Lower lobe of right lung (tissue), 2 donors: ENCODE measurements around the gene DAAM2. TPM values are rescaled to one million over a fixed set of nuclear protein-coding genes. Genes with fewer than 3 reads are reported as not detected.
A peak's percentile ranks its signal among the peaks of the same experiment; 100 is the strongest.

ENCODE experiments used
- ATAC-seq, 2 donors: fragments of 200-7000 bp; cut with Tn5 transposase; one replicate each; pipeline ENCODE4 v1.9.1; 2020 to 2022; ENCODE audit warnings: mild to moderate bottlenecking in 2 of 2, moderate library complexity in 2 of 2
- DNase-seq: peaks from one replicate; pipeline ENCODE4 v3.0.0-alpha.2; 2020
- H3K27ac ChIP-seq: fragments of 200-600 bp; one replicate; pipeline ENCODE4 v1.8.0; 2022
- H3K27me3 ChIP-seq: fragments of 200-600 bp; one replicate; pipeline ENCODE4 v1.8.0; 2022; ENCODE audit warnings: low read depth
- H3K36me3 ChIP-seq: fragments of 200-600 bp; one replicate; pipeline ENCODE4 v1.8.0; 2022; ENCODE audit warnings: mild to moderate bottlenecking
- H3K4me1 ChIP-seq: fragments of 200-600 bp; one replicate; pipeline ENCODE4 v1.8.0; 2022
- H3K4me3 ChIP-seq: fragments of 200-600 bp; one replicate; pipeline ENCODE4 v1.8.0; 2022; ENCODE audit warnings: mild to moderate bottlenecking
- H3K9me3 ChIP-seq: fragments of 200-600 bp; one replicate; pipeline ENCODE4 v1.8.0; 2022
- CTCF ChIP-seq: fragments of 200-600 bp; IDR thresholded peaks from one replicate; pipeline ENCODE4 v1.8.0; 2022; ENCODE audit warnings: antibody characterized with exemption, mild to moderate bottlenecking
- intact Hi-C: fragments of 100-400 bp; cut with DNase I; formaldehyde crosslinking; loops from one replicate; pipeline ENCODE4 v1.11.0; 2022
- total RNA-seq: library from RNA; stranded (reverse); fragmentation: NEBNext Ultra II Directional; extraction: Animal tissue kit (Norgen Biotek cat#: 25700); gene quantifications from one replicate; pipeline ENCODE4 v1.2.1, GENCODE V29; 2021
- donor health status: DM: no; HTN: yes; CAD: no; lungs with severe emphysema.

The DAAM2 gene
- total RNA-seq, 1 donor from 2014 or later, result 29.0 TPM

DNA sequence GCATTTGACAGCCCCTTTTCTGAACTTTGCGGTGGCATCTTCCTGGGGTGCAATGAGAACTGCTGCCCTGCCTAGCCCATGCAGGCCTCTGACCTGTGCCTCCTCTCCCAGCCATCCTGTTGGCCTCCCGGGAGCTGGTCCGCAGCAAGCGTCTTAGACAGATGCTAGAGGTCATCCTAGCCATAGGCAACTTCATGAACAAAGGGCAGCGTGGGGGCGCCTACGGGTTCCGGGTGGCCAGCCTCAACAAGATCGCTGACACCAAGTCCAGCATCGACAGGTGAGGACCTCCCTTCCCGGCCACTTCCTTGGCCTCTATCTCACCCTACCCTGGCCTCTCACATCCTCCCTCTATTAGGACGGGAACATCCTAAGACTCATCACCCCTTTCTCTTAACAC, 104.5 kb downstream of the DAAM2 start:
- intact Hi-C loops, result no loop called here
- no peaks in the 10 kb centered on the region for H3K4me1 ChIP-seq
- no peak for DNase-seq
- no peak for ATAC-seq
- no peaks in the 10 kb centered on the region for H3K9me3 ChIP-seq
- peaks cover 48% of the 10 kb centered on the region for H3K36me3 ChIP-seq
- H3K27me3 ChIP-seq, result no peaks in the 10 kb centered on the region
- H3K27ac ChIP-seq, result no peak overlapping the region
- H3K4me3 ChIP-seq, result no peak overlapping the region
- no peak for TF ChIP-seq CTCF

- ATAC-seq, result no peak
- peaks cover 52% of the 10 kb centered on the region for H3K36me3 ChIP-seq
- H3K4me1 ChIP-seq, result no peaks in the 10 kb centered on the region
- H3K27me3 ChIP-seq, result no peaks in the 10 kb centered on the region
- TF ChIP-seq CTCF, result no peak
- intact Hi-C loops, result no loop called here
- H3K9me3 ChIP-seq, result no peaks in the 10 kb centered on the region
- no peak for DNase-seq
- H3K4me3 ChIP-seq, result no peak overlapping the region
- no peak overlapping the region for H3K27ac ChIP-seq
Measured at GRCh38 chr6:39897698-39898097, 105.5 kb downstream of the DAAM2 start.

DNA sequence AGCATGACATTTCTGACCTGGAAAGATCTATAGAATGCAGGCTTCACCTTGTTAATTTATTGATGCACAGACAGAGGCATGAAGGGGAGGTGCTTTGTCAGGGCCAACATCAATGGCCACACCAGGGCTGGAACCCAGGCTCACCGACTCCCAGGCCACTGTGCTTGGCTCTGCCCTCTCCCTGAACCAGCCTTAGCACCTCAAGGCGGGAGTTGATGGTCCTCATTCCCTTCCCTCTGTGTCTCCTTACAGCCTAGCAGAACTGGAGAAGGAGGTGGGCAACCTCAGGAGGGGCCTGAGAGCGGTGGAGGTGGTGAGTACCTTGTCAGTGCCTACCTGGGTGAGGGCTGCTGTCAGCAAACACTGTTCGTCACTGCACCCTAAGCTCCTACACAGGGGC, 106.4 kb downstream of the DAAM2 start:
- H3K9me3 ChIP-seq, result no peaks in the 10 kb centered on the region
- no peak overlapping the region for H3K4me3 ChIP-seq
- no peaks in the 10 kb centered on the region for H3K4me1 ChIP-seq
- H3K27ac ChIP-seq, result no peak overlapping the region
- TF ChIP-seq CTCF, result no peak
- H3K27me3 ChIP-seq, result no peaks in the 10 kb centered on the region
- no peak for ATAC-seq
- DNase-seq, result no peak
- intact Hi-C loops, result no loop called here
- H3K36me3 ChIP-seq, result peaks cover 49% of the 10 kb centered on the region

DNA sequence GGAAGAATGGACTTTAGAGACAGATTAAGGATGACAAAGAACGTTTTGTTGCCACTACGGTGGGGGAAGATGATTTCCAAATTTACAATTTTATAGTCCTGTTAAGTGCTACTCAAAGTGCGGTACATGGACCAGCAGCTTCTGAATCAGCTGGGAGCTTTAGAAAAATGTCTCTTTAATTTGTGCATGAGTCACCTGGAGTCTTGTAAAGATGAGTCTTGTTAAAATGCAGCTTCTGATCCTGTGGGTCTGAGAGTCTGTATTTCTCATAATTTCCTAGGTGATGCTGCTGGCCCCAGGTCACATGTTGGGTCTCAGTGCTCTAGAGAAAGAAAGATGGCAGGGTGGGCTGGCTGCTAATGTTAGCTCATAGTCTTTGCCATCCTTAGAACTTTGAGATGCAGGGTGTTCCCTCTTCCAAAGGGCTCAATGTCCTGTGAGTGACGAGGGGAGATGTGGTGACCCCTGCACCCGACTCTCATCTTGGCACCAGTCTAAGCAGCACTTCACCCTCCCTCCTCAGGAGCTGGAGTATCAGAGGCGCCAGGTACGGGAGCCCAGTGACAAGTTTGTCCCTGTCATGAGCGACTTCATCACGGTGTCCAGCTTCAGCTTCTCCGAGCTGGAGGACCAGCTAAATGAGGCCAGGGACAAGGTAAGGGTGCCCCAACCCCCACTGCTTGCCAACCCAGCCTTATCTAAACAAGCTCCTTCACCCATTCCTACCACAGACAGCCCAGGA, 107.5 kb downstream of the DAAM2 start:
- no peak for TF ChIP-seq CTCF
- H3K27me3 ChIP-seq, result no peaks in the 10 kb centered on the region
- ATAC-seq, result no peak
- H3K4me3 ChIP-seq, result no peak overlapping the region
- no peak overlapping the region for H3K27ac ChIP-seq
- peaks cover 49% of the 10 kb centered on the region for H3K36me3 ChIP-seq
- H3K9me3 ChIP-seq, result no peaks in the 10 kb centered on the region
- no peak for DNase-seq
- H3K4me1 ChIP-seq, result no peaks in the 10 kb centered on the region
- intact Hi-C loops, result no loop called here

DNA sequence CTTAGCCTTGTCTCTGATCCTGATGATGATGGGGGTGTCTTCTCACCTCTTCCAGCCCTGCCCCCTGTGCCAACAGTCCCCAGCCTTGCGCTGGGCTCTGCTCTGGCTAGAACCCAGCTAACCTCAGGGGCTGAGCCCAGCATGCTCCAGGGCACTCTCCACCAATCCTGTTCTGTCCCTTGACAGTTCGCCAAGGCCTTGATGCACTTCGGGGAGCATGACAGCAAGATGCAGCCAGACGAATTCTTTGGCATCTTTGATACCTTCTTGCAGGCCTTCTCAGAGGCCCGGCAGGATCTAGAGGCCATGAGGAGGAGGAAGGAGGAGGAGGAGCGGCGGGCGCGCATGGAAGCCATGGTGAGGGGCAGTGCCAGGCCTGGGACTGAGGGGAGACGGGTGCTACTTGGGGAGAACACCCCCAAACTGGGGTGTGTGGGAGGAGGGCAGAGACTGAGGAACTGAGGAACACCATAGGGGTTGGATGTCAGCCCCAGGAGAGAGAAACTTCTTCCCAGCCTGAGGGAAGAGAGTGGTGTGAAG, 109.0 kb downstream of the DAAM2 start:
- no peak for ATAC-seq
- intact Hi-C loops, result no loop called here

More for the DNA sequence above, 109.0 kb downstream of the DAAM2 start:
- Histone ChIP-seq H3K4me3 (no peak overlapping the region), H3K27me3 (no peaks in the 10 kb centered on the region), H3K36me3 (peaks cover 49% of the 10 kb centered on the region), H3K27ac (peak overlapping the region; percentile 21), H3K9me3 (no peaks in the 10 kb centered on the region), H3K4me1 (no peaks in the 10 kb centered on the region)
- no peak for TF ChIP-seq CTCF
- DNase-seq, result no peak
